NCI-H748 (cell line): ENCODE results near the gene SLC5A9.
A peak's percentile ranks its signal among the peaks of the same experiment; 100 is the strongest.

Experiments used
- DNase-seq: peaks from one replicate; lab custom pipeline; 2025; ENCODE audit not compliant: unreplicated experiment; lab: John Stamatoyannopoulos, UW

SLC5A9 gene

GRCh38 chr1:48222501-48223242, at the start of gene SLC5A9:
TSS of gene SLC5A9 (plus strand) at chr1:48222716. CDS start at chr1:48222737, 21 bp downstream.
- DNase-seq, result no peak

- DNase-seq, result no peak
Measured at GRCh38 chr1:48175116-48175515, 47.4 kb upstream of the SLC5A9 start.

- DNase-seq, result peak; percentile 9
Measured at GRCh38 chr1:48177257-48177656, 45.3 kb upstream of the SLC5A9 start.

GRCh38 chr1:48181669-48182367, 40.7 kb upstream of the SLC5A9 start:
- DNase-seq, result no peak

GRCh38 chr1:48182439-48182838, 40.1 kb upstream of the SLC5A9 start:
- peak; percentile 86 for DNase-seq

- no peak for DNase-seq
Measured at GRCh38 chr1:48186306-48186839, 36.1 kb upstream of the SLC5A9 start.

GRCh38 chr1:48187969-48188563, 34.5 kb upstream of the SLC5A9 start:
- no peak for DNase-seq

- DNase-seq, result no peak
Measured at GRCh38 chr1:48190881-48191280, 31.6 kb upstream of the SLC5A9 start.

GRCh38 chr1:48194801-48195200, 27.7 kb upstream of the SLC5A9 start:
- DNase-seq, result no peak

- no peak for DNase-seq
Measured at GRCh38 chr1:48196237-48196636, 26.3 kb upstream of the SLC5A9 start.

- DNase-seq, result no peak
Measured at GRCh38 chr1:48198970-48199369, 23.5 kb upstream of the SLC5A9 start.

GRCh38 chr1:48200166-48200900, 22.2 kb upstream of the SLC5A9 start:
- DNase-seq, result peak; percentile 37

GRCh38 chr1:48202030-48202752, 20.3 kb upstream of the SLC5A9 start:
- DNase-seq, result peak; percentile 74

- peak; percentile 74 for DNase-seq
Measured at GRCh38 chr1:48203287-48203900, 19.1 kb upstream of the SLC5A9 start.

- no peak for DNase-seq
Measured at GRCh38 chr1:48205522-48205921, 17.0 kb upstream of the SLC5A9 start.

GRCh38 chr1:48206371-48206770, 16.1 kb upstream of the SLC5A9 start:
- peak; percentile 94 for DNase-seq

GRCh38 chr1:48207131-48207530, 15.4 kb upstream of the SLC5A9 start:
- DNase-seq, result peak; percentile 64

GRCh38 chr1:48207536-48208075, 14.9 kb upstream of the SLC5A9 start:
- DNase-seq, result no peak

- no peak for DNase-seq
Measured at GRCh38 chr1:48208251-48208650, 14.3 kb upstream of the SLC5A9 start.

GRCh38 chr1:48208652-48209051, 13.9 kb upstream of the SLC5A9 start:
- DNase-seq, result no peak
